HG03520 (cell line): ENCODE data around the gene F13B.
A peak's percentile ranks its signal among the peaks of the same experiment; 100 is the strongest.
"Not testable (repeated sequence)": the region's sequence is repeated elsewhere in the genome, so short reads cannot be mapped to it uniquely, and the experiment has no call there.

ENCODE experiments used
- ATAC-seq: cut with Tn5 transposase; IDR thresholded peaks from one replicate; pipeline ENCODE4 v1.9.1; 2021; ENCODE audit warnings: mild to moderate bottlenecking, moderate library complexity; ENCODE audit not compliant: unreplicated experiment

Gene F13B

DNA sequence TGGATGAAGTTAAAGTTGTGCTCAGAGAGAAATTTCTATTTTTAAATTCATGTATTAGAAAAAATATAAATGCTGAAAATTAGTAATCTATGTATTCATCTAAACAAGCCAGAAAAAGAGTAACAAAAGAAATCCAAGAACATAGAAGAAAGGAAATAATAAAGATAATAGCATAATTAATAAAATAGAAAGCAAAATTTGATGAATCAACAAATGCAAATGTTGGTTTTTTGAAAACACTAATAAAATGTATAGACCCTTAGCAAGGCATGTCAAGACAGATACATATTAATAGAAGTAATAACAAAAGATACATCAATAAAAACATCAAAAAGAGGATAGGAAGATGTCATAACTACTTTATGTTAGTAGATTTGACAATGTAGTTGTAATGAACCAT lies 18.0 kb downstream of the F13B start:
- ATAC-seq: no peak

GRCh38 chr1:197042676-197043341 lies 24.3 kb downstream of the F13B start:
- no peak for ATAC-seq

DNA sequence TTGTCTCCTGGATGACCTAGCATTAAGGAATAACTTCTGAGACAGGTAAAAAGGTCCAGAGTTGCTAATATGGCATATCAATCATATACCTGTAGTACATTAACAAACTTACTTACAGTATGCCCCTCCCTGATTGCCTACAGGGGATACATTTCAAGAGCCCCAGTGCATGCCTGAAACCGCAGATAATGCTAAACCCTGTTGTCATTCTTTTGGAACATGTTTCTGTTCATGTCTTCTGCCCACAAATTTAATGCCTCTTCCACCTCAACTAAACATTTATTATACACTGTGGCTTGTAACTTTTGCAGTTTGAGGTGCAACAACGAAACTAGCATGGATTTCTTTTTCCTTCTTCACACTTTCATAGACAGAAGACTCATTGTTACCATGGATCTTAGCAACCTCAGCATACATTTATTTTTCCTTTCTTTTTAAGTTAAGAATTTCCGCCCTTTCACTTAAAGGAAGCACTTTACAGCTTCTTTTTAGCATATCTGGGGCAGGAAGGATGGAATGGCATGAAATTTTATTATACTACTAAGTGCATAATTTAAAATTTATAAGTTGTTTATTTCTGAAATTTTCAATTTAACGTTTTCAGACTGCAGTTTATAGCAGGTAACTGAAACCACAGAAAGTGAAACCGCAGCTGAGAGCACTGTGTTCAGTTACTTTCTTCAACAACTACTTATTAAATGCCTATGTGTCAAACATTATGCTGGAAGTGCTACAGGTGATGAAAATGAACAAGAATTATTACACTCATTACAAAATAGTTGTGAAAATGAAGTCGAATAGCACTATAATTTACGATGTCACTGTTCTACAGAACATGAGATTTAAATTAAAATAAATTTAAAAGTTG lies 25.3 kb downstream of the F13B start:
- ATAC-seq: peak; percentile 65

DNA sequence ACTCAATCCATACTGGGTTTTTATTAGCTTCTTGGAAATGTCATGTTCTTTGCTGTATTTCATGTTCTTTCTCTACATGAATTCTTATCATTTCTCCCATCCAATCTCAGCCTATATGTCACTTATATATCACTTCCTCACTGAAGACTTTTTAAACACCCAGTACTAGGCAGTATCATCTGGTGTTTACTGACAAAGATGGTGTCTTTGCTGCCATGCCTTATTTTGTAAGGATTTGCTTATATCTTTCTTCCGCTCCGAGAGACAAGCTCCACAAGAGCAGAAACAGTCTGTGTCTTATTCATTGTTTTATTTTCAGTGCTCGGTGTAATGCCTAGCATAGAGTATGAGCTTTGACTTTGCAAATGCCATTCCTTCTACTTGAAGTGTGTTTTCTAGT lies 30.2 kb downstream of the F13B start:
- ATAC-seq: no peak

DNA sequence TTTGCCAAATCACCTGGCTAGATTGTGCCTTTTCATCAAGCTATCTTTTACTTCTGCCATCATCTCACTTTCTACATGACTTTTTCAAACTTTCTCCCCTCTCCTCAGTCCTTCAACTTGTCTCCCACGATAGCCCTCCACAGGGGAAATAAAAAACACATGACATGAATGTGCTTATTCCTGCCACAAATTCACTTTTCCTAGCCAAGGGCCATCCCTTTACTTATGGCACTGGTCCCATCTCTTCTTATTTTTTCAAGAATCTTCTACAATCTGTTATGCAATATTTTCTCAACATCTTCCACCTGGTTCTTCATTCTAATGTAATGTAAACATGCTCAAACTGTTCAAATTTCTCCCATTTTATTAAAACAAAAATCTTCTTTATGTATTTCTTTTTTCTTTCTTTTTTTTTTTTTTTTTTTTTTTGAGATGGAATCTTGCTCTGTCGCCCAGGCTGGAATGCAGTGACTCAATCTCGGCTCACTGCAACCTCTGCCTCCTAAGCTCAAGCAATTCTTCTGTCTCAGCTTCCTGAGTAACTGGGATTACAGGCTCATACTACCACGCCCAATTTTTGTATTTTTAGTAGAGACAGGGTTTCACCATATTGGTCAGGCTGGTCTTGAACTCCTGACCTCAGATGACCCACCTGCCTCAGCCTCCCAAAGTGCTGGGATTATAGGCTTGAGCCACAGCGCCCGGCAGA lies 32.3 kb downstream of the F13B start:
- ATAC-seq: not testable (repeated sequence)

DNA sequence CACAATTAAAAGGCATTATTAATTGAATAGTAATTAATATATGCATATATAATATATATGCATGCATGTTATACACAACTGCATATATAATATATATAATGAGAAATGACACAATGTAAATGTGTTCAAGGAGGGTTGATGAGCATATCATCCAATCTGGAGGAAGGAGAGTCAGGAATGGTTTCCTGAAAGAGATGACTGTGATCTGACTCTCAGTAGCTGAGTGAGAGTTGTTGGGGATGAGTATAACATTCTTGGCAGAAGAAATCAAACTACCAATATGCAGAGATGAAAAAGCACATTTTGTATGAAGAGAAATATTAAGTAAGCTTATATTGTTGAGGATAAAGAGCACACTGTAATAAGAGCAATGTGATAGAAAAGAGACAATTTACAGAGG lies 37.3 kb downstream of the F13B start:
- ATAC-seq: no peak

DNA sequence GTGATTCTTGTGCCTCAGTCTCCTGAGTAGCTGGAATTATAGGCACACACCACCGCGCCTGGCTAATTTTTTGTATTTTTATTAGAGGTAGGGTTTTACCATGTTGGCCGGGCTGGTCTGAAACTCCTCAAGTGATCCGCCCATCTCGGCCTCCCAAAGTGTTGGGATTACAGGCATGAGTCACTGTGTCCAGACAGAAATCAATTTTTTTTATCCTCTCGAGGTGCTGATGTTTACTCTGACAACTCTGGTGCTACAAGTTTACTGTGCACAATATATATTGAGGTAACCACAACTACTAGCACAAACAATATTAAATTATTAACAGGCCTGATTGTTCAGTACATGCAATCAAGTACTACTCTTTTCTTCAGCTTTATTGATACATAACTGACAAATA lies 39.7 kb downstream of the F13B start:
- ATAC-seq: no peak

GRCh38 chr1:197024460-197024859 lies 42.6 kb downstream of the F13B start:
- no peak for ATAC-seq

DNA sequence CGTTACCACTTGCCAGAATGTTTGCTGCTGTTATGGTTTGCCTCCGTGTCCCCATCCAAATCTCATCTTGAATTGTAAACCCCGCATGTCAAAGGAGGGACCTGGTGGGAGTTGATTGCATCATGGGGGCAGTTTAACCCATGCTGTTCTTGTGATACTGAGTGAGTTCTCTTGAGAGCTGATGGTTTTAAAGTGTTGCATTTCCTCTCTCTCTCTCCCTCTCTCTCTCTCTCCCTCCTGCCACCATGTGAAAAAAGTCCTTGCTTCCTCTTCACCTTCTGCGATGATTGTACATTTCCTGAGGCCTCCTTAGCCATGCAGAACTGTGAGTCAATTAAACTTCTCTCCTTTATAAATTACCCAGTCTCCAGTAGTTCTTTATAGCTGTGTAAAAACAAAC lies 45.3 kb downstream of the F13B start:
- no peak for ATAC-seq

GRCh38 chr1:197017558-197018146 lies 49.4 kb downstream of the F13B start:
- ATAC-seq: no peak

- ATAC-seq: no peak
Observed at GRCh38 chr1:197016751-197017150, 50.3 kb downstream of the F13B start.

DNA sequence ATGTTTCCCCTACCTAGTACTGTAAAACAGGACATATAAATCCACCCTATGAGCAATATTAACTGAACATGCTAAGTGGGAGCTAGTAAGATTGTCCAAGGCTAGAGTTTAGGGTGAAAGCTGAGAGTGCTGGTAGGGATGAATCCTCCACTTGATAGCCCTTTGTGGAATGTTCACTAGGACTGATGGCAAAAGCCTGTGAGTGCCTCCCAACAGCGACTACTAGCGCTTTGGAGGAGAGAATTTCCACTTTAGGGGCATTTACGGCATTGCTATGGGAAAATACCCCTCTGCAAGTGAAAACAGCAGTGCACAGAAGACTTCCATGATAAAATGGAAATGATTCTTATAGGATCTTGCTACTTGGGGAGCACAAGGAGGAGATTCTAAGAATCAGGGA lies 53.8 kb downstream of the F13B start:
- ATAC-seq: no peak

DNA sequence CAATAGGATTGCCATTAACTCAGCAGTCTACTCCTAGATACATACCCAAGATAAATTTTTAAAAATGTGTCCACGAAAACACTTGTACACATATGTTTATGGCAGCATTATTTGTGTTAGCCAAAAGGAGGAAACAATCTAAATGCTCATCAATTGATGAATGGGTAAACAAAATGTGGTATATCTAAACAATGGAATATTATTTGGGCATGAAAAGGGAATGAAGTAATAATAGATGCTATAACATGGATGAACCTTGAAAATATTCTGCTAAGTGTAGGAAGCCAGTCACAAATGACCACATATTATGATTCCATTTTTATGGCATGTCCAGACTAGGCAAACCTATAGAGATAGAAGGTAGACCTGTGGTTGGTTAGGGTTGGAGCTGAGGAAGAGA lies 55.4 kb downstream of the F13B start:
- ATAC-seq: no peak

- no peak for ATAC-seq
Observed at GRCh38 chr1:197008861-197009260, 58.2 kb downstream of the F13B start.

- no peak for ATAC-seq
Observed at GRCh38 chr1:197003132-197003531, 63.9 kb downstream of the F13B start.

DNA sequence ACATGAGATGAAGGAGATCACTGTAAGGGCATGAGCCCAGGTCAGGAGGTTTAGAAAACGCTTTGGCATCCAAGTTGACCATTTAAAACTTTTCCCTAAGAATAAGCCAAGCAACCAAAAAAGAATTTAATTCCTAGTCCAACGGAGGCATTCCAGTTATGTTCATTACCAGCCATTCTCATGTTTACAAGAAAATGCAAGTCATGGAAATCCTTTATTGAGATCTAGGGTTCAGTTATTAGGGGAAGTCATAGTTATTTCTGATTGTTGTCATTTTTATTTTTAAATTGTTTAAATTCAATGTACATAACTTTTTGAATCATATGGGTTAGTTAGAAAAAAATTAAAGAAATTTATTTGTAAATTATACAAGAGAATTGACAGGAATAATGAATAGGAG lies 65.2 kb downstream of the F13B start:
- ATAC-seq: no peak

- ATAC-seq: no peak
Observed at GRCh38 chr1:196997423-196997822, 69.6 kb downstream of the F13B start.

GRCh38 chr1:196993916-196994315 lies 73.1 kb downstream of the F13B start:
- no peak for ATAC-seq

- not testable (repeated sequence) for ATAC-seq
Observed at GRCh38 chr1:196991919-196992651, 75.0 kb downstream of the F13B start.
